GM23338 (cell line): ENCODE results near the gene CSGALNACT2. TPM values are rescaled to one million over a fixed set of nuclear protein-coding genes. Genes with fewer than 3 reads are reported as not detected.

ENCODE experiments used
- ATAC-seq: fragments of 200-7000 bp; cut with Tn5 transposase; 3 replicates; pipeline ENCODE4 v1.9.1; 2020
- DNase-seq: peaks from one replicate; pipeline ENCODE4 v3.0.0-alpha.2; 2015; ENCODE audit warnings: low spot score
- H2AFZ ChIP-seq: fragments of 200-600 bp; sonication (generic); 2 replicates; pipeline ENCODE4 v1.8.0; 2016; ENCODE audit warnings: antibody characterized with exemption, mild to moderate bottlenecking, moderate library complexity
- H3F3A ChIP-seq: fragments of 200-600 bp; sonication (generic); replicated peaks from 2 replicates; pipeline ENCODE4 v1.8.0; 2017; ENCODE audit warnings: antibody characterized with exemption, mixed run types, low read depth
- H3K27ac ChIP-seq: fragments of 200-600 bp; sonication (generic); 2 replicates; pipeline ENCODE4 v1.6.1; 2016; ENCODE audit warnings: low read depth
- H3K27me3 ChIP-seq: fragments of 200-600 bp; sonication (generic); 2 replicates; pipeline ENCODE4 v1.8.0; 2016; ENCODE audit warnings: mild to moderate bottlenecking, mixed run types, moderate library complexity; ENCODE audit not compliant: insufficient read depth
- H3K36me3 ChIP-seq: fragments of 200-600 bp; sonication (generic); 2 replicates; pipeline ENCODE4 v1.8.0; 2016; ENCODE audit warnings: mild to moderate bottlenecking; ENCODE audit not compliant: insufficient read depth
- H3K4me1 ChIP-seq: fragments of 200-600 bp; sonication (generic); 2 replicates; pipeline ENCODE4 v1.8.0; 2016; ENCODE audit warnings: mild to moderate bottlenecking, moderate library complexity; ENCODE audit not compliant: insufficient read depth
- H3K4me2 ChIP-seq: fragments of 200-600 bp; sonication (generic); 2 replicates; pipeline ENCODE4 v1.7.1; 2017; ENCODE audit warnings: mixed run types
- H3K4me3 ChIP-seq: fragments of 200-600 bp; sonication (generic); 2 replicates; pipeline ENCODE4 v1.6.1; 2016; ENCODE audit warnings: mixed run types
- H3K79me2 ChIP-seq: fragments of 200-600 bp; sonication (generic); replicated peaks from 2 replicates; pipeline ENCODE4 v1.8.0; 2017; ENCODE audit warnings: mild to moderate bottlenecking; ENCODE audit not compliant: insufficient read depth
- H3K9me2 ChIP-seq: fragments of 200-600 bp; sonication (generic); 2 replicates; pipeline ENCODE4 v1.8.0; 2017; ENCODE audit not compliant: insufficient read depth
- H4K20me1 ChIP-seq: fragments of 200-600 bp; sonication (generic); replicated peaks from 2 replicates; pipeline ENCODE4 v1.8.0; 2017; ENCODE audit warnings: mild to moderate bottlenecking; ENCODE audit not compliant: insufficient read depth
- H3K27ac Mint-ChIP-seq: 2 replicates; pipeline ENCODE4 v1.8.0; 2020; ENCODE audit warnings: inconsistent platforms, mild to moderate bottlenecking, moderate library complexity, mixed read lengths
- H3K27me3 Mint-ChIP-seq: 3 replicates; pipeline ENCODE4 v1.8.0; 2022; ENCODE audit warnings: low read depth, mild to moderate bottlenecking, moderate library complexity, mixed read lengths, inconsistent platforms; ENCODE audit not compliant: insufficient read depth, poor library complexity
- H3K36me3 Mint-ChIP-seq: 3 replicates; pipeline ENCODE4 v1.8.0; 2021; ENCODE audit warnings: low read depth, mild to moderate bottlenecking, inconsistent platforms, moderate library complexity, mixed read lengths
- H3K4me1 Mint-ChIP-seq: 3 replicates; pipeline ENCODE4 v1.8.0; 2020; ENCODE audit warnings: mild to moderate bottlenecking, inconsistent platforms, mixed read lengths
- H3K4me3 Mint-ChIP-seq: 3 replicates; pipeline ENCODE4 v1.8.0; 2021; ENCODE audit warnings: moderate library complexity, mild to moderate bottlenecking, inconsistent platforms, mixed read lengths
- H3K9me3 Mint-ChIP-seq: 3 replicates; pipeline ENCODE4 v1.8.0; 2020; ENCODE audit warnings: moderate library complexity, mild to moderate bottlenecking, inconsistent platforms, mixed read lengths
- CTCF ChIP-seq, 2 experiments: fragments of 200-600 bp in 1 of 2; sonication (generic) in 1 of 2; conservative IDR thresholded peaks; 2 replicates each; pipeline versions ENCODE4 v1.5.1 to v1.6.1; 2016 to 2017; ENCODE audit warnings: antibody characterized with exemption in 2 of 2, low read depth in 2 of 2, mild to moderate bottlenecking in 2 of 2, moderate library complexity in 1 of 2
- ETS1 ChIP-seq: IDR thresholded peaks from 2 replicates; pipeline ENCODE4 v1.6.1; 2016; ENCODE audit warnings: antibody characterized with exemption
- EZH2phosphoT487 ChIP-seq: fragments of 200-600 bp; sonication (generic); IDR thresholded peaks from one replicate; pipeline ENCODE4 v1.8.1; 2018; ENCODE audit warnings: antibody characterized with exemption; ENCODE audit not compliant: unreplicated experiment
- JUNB ChIP-seq: IDR thresholded peaks from one replicate; pipeline ENCODE4 v1.6.1; 2016; ENCODE audit warnings: antibody characterized with exemption; ENCODE audit not compliant: unreplicated experiment
- NANOG ChIP-seq: IDR thresholded peaks from 2 replicates; pipeline ENCODE4 v1.6.1; 2016; ENCODE audit warnings: antibody characterized with exemption, borderline replicate concordance
- POLR2AphosphoS5 ChIP-seq: IDR thresholded peaks from 2 replicates; pipeline ENCODE4 v1.6.1; 2016; ENCODE audit warnings: antibody characterized with exemption, low read depth
- REST ChIP-seq: IDR thresholded peaks from one replicate; pipeline ENCODE4 v1.6.1; 2018; ENCODE audit warnings: antibody characterized with exemption; ENCODE audit not compliant: unreplicated experiment
- ZNF331 ChIP-seq: fragments of 250-450 bp; sonication (Bioruptor Pico); IDR thresholded peaks from 2 replicates; pipeline ENCODE4 v1.5.0; 2020; ENCODE audit warnings: low read depth, mild to moderate bottlenecking, moderate library complexity
- ZNF462 ChIP-seq: fragments of 250-450 bp; sonication (Bioruptor Pico); IDR thresholded peaks from 2 replicates; pipeline ENCODE4 v1.5.0; 2020; ENCODE audit warnings: mild to moderate bottlenecking, moderate library complexity
- polyA plus RNA-seq: library from polyadenylated mRNA; unstranded; fragments of >200 nt; fragmentation: Nextera tagmentation; extraction: Ambion mirVana; gene quantifications from 2 replicates; pipeline ENCODE4 v1.2.1, GENCODE V29; 2016
- total RNA-seq: library from RNA; depleted of rRNA; stranded (reverse); fragments of >200 nt; shearing (Covaris generic); gene quantifications from 2 replicates; pipeline ENCODE4 v1.2.3, GENCODE V29; 2014

Gene CSGALNACT2
- total and polyA plus RNA-seq, 2 experiments from 2014 or later = 3.0 to 4.6 TPM

GRCh38 chr10:43199088-43199683 lies 60.9 kb downstream of the CSGALNACT2 start:
- no peaks in the 10 kb centered on the region for H3F3A ChIP-seq
- no peaks in the 10 kb centered on the region for H3K9me2 ChIP-seq
- no peak overlapping the region for H3K4me3 ChIP-seq
- Mint-ChIP-seq H3K36me3 (peaks cover 44% of the 10 kb centered on the region), H3K27ac (no peak overlapping the region), H3K4me3 (no peak overlapping the region), H3K4me1 (peaks cover 4% of the 10 kb centered on the region; the same call in 2 of the 3 replicates), H3K9me3 (no peaks in the 10 kb centered on the region; the same call in 2 of the 3 replicates), H3K27me3 (peaks cover 10% of the 10 kb centered on the region)
- no peak for TF ChIP-seq NANOG
- no peak for TF ChIP-seq CTCF (conservative IDR thresholded peaks at IDR 0.05; ENCODE audit: low read depth in 2 of 2)
- TF ChIP-seq ZNF462 = no peak
- no peak for TF ChIP-seq REST
- TF ChIP-seq JUNB = no peak
- TF ChIP-seq ETS1 = no peak
- no peak for TF ChIP-seq ZNF331 (CRISPR knock-in tag)
- TF ChIP-seq EZH2phosphoT487 = no peak
- TF ChIP-seq POLR2AphosphoS5 = no peak
- H3K79me2 ChIP-seq = no peaks in the 10 kb centered on the region
- no peak for DNase-seq
- H2AFZ ChIP-seq = no peak overlapping the region
- no peaks in the 10 kb centered on the region; the same call in 1 of the 2 replicates for H3K4me1 ChIP-seq
- no peaks in the 10 kb centered on the region; the same call in 1 of the 2 replicates for H3K36me3 ChIP-seq
- H3K4me2 ChIP-seq = no peak overlapping the region
- H3K27me3 ChIP-seq = no peaks in the 10 kb centered on the region
- no peak overlapping the region for H3K27ac ChIP-seq
- no peak for ATAC-seq
- H4K20me1 ChIP-seq = peaks cover 6% of the 10 kb centered on the region; the same call in 1 of the 2 replicates
